Tibial nerve (tissue), 4 donors: Measurements from ENCODE around the gene PLPPR1. TPM values are rescaled to one million over a fixed set of nuclear protein-coding genes. Genes with fewer than 3 reads are reported as not detected.

Experiments used
- DNase-seq, 2 donors: peaks; one replicate each; pipeline ENCODE4 v3.0.0-alpha.2; 2019; ENCODE audit warnings: low spot score in 2 of 2
- H3K27ac ChIP-seq, 4 donors: fragments of 200-600 bp; sonication (generic) in 3 of 4; one replicate each; pipeline ENCODE4 v1.5.1; 2017 to 2019; ENCODE audit warnings: mild to moderate bottlenecking in 1 of 4
- H3K27me3 ChIP-seq, 2 donors: fragments of 200-600 bp; sonication (generic) in 1 of 2; one replicate each; pipeline versions ENCODE4 v1.5.1 to v1.6.0; 2017 to 2019
- H3K36me3 ChIP-seq, 3 donors: fragments of 200-600 bp; sonication (generic); one replicate each; pipeline ENCODE4 v1.5.1; 2018 to 2019
- H3K4me1 ChIP-seq, 4 donors: fragments of 200-600 bp; sonication (generic) in 3 of 4; one replicate each; pipeline ENCODE4 v1.5.1; 2017 to 2019
- H3K4me3 ChIP-seq, 4 donors: fragments of 200-600 bp; sonication (generic) in 3 of 4; one replicate each; pipeline ENCODE4 v1.5.1; 2017 to 2019; ENCODE audit warnings: mild to moderate bottlenecking in 1 of 4, moderate library complexity in 1 of 4
- H3K9me3 ChIP-seq, 4 donors: fragments of 200-600 bp; sonication (generic) in 3 of 4; one replicate each; pipeline ENCODE4 v1.5.1; 2017 to 2019
- CTCF ChIP-seq, 5 experiments: fragments of 200-600 bp in 3 of 5; fragments of 450-650 bp in 2 of 5; sonication (generic) in 3 of 5; IDR thresholded peaks; one replicate each; pipeline ENCODE4 v1.5.1; 2016 to 2019; ENCODE audit warnings: antibody characterized with exemption in 5 of 5, mild to moderate bottlenecking in 3 of 5, moderate library complexity in 2 of 5
- EP300 ChIP-seq, 2 donors: sonication (generic); formaldehyde crosslinking; IDR thresholded peaks; one replicate each; pipeline ENCODE4 v1.6.1; 2017; ENCODE audit warnings: antibody characterized with exemption in 2 of 2, mild to moderate bottlenecking in 1 of 2
- POLR2A ChIP-seq, 2 donors: fragments of 450-650 bp; IDR thresholded peaks; one replicate each; pipeline ENCODE4 v1.6.1; 2017; ENCODE audit warnings: antibody characterized with exemption in 2 of 2, mild to moderate bottlenecking in 2 of 2, moderate library complexity in 2 of 2
- WGBS, 2 donors: methylation state at CpG; one replicate each; pipeline ENCODE4 v1.1.5; 2018; 5-methylcytosine and 5-hydroxymethylcytosine counted together
- total RNA-seq, 4 donors: library from RNA; depleted of rRNA; stranded (reverse); fragments of >200 nt; gene quantifications; one replicate each; pipeline ENCODE4 v1.1.0, GENCODE V29; 2016

The PLPPR1 gene
- total RNA-seq, 4 donors from 2014 or later, result 0.30 to 7.6 (median 2.5) TPM

- WGBS, 2 donors, result 19% methylated on average over 6 of the region's 6 CpGs
- TF ChIP-seq CTCF (IDR thresholded peaks at IDR 0.05) (peak in 2 of 5 experiments; percentile 22 to 26), EP300 (IDR thresholded peaks at IDR 0.05) (no peak), POLR2A (IDR thresholded peaks at IDR 0.05) (no peak)
- Histone ChIP-seq H3K36me3 (no peaks in the 10 kb centered on the region), H3K27ac (no peak overlapping the region), H3K4me3 (no peak overlapping the region), H3K4me1 (no peaks in the 10 kb centered on the region), H3K27me3 (no peaks in the 10 kb centered on the region), H3K9me3 (peaks cover 0 to 5% (median 0%) of the 10 kb centered on the region in 4 donors)
- DNase-seq, result no peak
These were observed 206.8 kb downstream of the PLPPR1 start for GRCh38 chr9:101235105-101235866.

- Histone ChIP-seq H3K36me3 (no peaks in the 10 kb centered on the region), H3K27me3 (no peaks in the 10 kb centered on the region), H3K27ac (no peak overlapping the region), H3K4me3 (no peak overlapping the region), H3K9me3 (peaks cover 0 to 6% (median 0%) of the 10 kb centered on the region in 4 donors), H3K4me1 (no peaks in the 10 kb centered on the region)
- TF ChIP-seq POLR2A (IDR thresholded peaks at IDR 0.05) (no peak), CTCF (IDR thresholded peaks at IDR 0.05) (no peak), EP300 (IDR thresholded peaks at IDR 0.05) (no peak)
- 60 to 63% methylated on average over 1 of the region's 1 CpG for WGBS, 2 donors
- no peak for DNase-seq
These were observed 214.1 kb downstream of the PLPPR1 start for GRCh38 chr9:101242651-101243050.

- Histone ChIP-seq H3K9me3 (no peaks in the 10 kb centered on the region), H3K36me3 (no peaks in the 10 kb centered on the region), H3K4me3 (no peak overlapping the region), H3K27ac (no peak overlapping the region), H3K4me1 (no peaks in the 10 kb centered on the region), H3K27me3 (no peaks in the 10 kb centered on the region)
- WGBS, 2 donors, result 33 to 69% methylated on average over 1 of the region's 1 CpG
- DNase-seq, result no peak
- TF ChIP-seq POLR2A (IDR thresholded peaks at IDR 0.05), result no peak
- no peak for TF ChIP-seq CTCF (IDR thresholded peaks at IDR 0.05)
- no peak for TF ChIP-seq EP300 (IDR thresholded peaks at IDR 0.05)
These were observed 218.2 kb downstream of the PLPPR1 start for GRCh38 chr9:101246691-101247090.

- Histone ChIP-seq H3K27ac (no peak overlapping the region), H3K27me3 (no peaks in the 10 kb centered on the region), H3K36me3 (no peaks in the 10 kb centered on the region), H3K4me1 (no peaks in the 10 kb centered on the region), H3K9me3 (no peaks in the 10 kb centered on the region), H3K4me3 (no peak overlapping the region)
- no peak for DNase-seq
- TF ChIP-seq POLR2A (IDR thresholded peaks at IDR 0.05) (no peak), EP300 (IDR thresholded peaks at IDR 0.05) (no peak), CTCF (IDR thresholded peaks at IDR 0.05) (no peak)
- 78 to 84% methylated on average over 2 of the region's 2 CpGs for WGBS, 2 donors
These were observed 218.8 kb downstream of the PLPPR1 start for GRCh38 chr9:101247297-101247696.

GRCh38 chr9:101254733-101255433 is 226.4 kb downstream of the PLPPR1 start:
- no peak overlapping the region for H3K4me3 ChIP-seq
- H3K27me3 ChIP-seq, result no peaks in the 10 kb centered on the region
- H3K4me1 ChIP-seq, result no peaks in the 10 kb centered on the region
- H3K9me3 ChIP-seq, result no peaks in the 10 kb centered on the region
- H3K36me3 ChIP-seq, result no peaks in the 10 kb centered on the region
- no peak for DNase-seq
- H3K27ac ChIP-seq, result no peak overlapping the region
- WGBS, 2 donors, result 72 to 88% methylated on average over 1 of the region's 1 CpG
- TF ChIP-seq POLR2A (IDR thresholded peaks at IDR 0.05), result no peak
- TF ChIP-seq EP300 (IDR thresholded peaks at IDR 0.05), result no peak
- no peak for TF ChIP-seq CTCF (IDR thresholded peaks at IDR 0.05)
